ENCODE data around the gene PRRX2.

DNA sequence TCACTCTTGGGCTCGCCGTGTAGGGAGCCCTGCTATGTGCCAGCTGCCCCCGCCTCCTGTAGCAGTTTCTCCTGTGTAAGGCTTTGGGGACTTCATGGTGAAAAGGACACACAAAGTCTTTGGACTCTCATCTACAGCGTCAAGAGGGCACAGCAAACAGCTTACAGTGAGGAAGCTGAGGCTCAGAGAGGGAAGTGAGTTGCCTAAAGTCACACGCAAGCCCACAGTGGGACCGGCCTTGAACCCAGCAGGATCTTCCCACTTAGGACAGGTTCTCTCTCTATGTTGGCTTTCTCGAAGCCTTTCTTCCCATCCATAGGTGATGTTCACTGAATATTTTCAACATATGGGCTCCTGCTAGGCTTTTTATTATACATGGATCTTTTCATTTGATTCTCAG, 9.8 kb upstream of the PRRX2 start:
- TF ChIP-seq, protein P1, sequence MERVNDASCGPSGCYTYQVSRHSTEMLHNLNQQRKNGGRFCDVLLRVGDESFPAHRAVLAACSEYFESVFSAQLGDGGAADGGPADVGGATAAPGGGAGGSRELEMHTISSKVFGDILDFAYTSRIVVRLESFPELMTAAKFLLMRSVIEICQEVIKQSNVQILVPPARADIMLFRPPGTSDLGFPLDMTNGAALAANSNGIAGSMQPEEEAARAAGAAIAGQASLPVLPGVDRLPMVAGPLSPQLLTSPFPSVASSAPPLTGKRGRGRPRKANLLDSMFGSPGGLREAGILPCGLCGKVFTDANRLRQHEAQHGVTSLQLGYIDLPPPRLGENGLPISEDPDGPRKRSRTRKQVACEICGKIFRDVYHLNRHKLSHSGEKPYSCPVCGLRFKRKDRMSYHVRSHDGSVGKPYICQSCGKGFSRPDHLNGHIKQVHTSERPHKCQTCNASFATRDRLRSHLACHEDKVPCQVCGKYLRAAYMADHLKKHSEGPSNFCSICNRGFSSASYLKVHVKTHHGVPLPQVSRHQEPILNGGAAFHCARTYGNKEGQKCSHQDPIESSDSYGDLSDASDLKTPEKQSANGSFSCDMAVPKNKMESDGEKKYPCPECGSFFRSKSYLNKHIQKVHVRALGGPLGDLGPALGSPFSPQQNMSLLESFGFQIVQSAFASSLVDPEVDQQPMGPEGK (CRISPR knock-in tag; IDR thresholded peaks at IDR 0.05; ENCODE audit: borderline replicate concordance): no peak
- TF ChIP-seq ZFP30 (CRISPR knock-in tag; IDR thresholded peaks at IDR 0.05) (no peak), CSDC2 (CRISPR knock-in tag; IDR thresholded peaks at IDR 0.05) (no peak), ESRRG (CRISPR knock-in tag; IDR thresholded peaks at IDR 0.05) (no peak), ZNF8 (CRISPR knock-in tag; IDR thresholded peaks at IDR 0.05) (no peak), ARNTL (CRISPR knock-in tag; IDR thresholded peaks at IDR 0.05; ENCODE audit: borderline replicate concordance, low read depth) (no peak), SNAI2 (CRISPR knock-in tag; IDR thresholded peaks at IDR 0.05) (no peak)
- TF ChIP-seq, protein P2, sequence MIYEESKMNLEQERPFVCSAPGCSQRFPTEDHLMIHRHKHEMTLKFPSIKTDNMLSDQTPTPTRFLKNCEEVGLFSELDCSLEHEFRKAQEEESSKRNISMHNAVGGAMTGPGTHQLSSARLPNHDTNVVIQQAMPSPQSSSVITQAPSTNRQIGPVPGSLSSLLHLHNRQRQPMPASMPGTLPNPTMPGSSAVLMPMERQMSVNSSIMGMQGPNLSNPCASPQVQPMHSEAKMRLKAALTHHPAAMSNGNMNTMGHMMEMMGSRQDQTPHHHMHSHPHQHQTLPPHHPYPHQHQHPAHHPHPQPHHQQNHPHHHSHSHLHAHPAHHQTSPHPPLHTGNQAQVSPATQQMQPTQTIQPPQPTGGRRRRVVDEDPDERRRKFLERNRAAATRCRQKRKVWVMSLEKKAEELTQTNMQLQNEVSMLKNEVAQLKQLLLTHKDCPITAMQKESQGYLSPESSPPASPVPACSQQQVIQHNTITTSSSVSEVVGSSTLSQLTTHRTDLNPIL (CRISPR knock-in tag; IDR thresholded peaks at IDR 0.05; ENCODE audit: low read depth): no peak
